ENCODE measurements around the gene ARTN.

GRCh38 chr1:43942411-43942810, 8.8 kb downstream of the ARTN start:
- TF ChIP-seq TCF12 (IDR thresholded peaks at IDR 0.05; ENCODE audit: low read depth), result no peak
- TF ChIP-seq REST (IDR thresholded peaks at IDR 0.05; ENCODE audit: low read depth), result no peak
- TF ChIP-seq TAF1 (IDR thresholded peaks at IDR 0.05; ENCODE audit: low read depth), result no peak
- TF ChIP-seq EP300 (IDR thresholded peaks at IDR 0.05; ENCODE audit: borderline replicate concordance), result no peak
- TF ChIP-seq USF1 (IDR thresholded peaks at IDR 0.05), result no peak
- no peak for TF ChIP-seq FOXM1 (IDR thresholded peaks at IDR 0.05; ENCODE audit: borderline replicate concordance, low read depth)
- TF ChIP-seq MAX (IDR thresholded peaks at IDR 0.05), result no peak
- no peak for TF ChIP-seq CEBPB (IDR thresholded peaks at IDR 0.05)
